ENCODE measurements around the gene AWAT1.
A peak's percentile ranks its signal among the peaks of the same experiment; 100 is the strongest.
"Not testable (repeated sequence)": the region's sequence is repeated elsewhere in the genome, so short reads cannot be mapped to it uniquely, and the experiment has no call there.

Gene AWAT1

GRCh38 chrX:70262952-70263567, 28.6 kb downstream of the AWAT1 start:
- DNase-seq, result peak; percentile 56

DNA sequence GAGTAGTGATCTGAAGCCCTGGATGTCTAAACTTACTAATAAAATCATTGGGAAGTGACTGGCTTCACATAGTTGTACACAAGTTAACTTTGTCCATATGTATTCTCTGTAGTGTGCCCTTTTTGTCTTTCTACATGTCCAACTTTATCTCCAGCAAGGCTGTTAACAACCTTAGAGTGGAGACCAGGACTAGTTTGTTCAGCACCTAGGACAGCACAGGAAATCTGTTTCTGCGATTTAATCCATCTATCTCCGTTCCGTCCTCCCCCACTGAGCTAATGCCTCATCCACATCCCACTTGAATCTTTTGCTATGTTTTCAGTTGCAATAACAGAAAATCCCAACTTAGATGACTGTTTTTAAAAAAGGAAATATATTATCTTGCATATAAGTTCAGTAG, 30.3 kb downstream of the AWAT1 start:
- no peak for DNase-seq

GRCh38 chrX:70268034-70268433, 33.6 kb downstream of the AWAT1 start, which contains the start of gene ARR3:
Gene ARR3 (plus strand): TSS chrX:70268334. CDS start chrX:70269386, 1,052 bp downstream.
- DNase-seq, result no peak

DNA sequence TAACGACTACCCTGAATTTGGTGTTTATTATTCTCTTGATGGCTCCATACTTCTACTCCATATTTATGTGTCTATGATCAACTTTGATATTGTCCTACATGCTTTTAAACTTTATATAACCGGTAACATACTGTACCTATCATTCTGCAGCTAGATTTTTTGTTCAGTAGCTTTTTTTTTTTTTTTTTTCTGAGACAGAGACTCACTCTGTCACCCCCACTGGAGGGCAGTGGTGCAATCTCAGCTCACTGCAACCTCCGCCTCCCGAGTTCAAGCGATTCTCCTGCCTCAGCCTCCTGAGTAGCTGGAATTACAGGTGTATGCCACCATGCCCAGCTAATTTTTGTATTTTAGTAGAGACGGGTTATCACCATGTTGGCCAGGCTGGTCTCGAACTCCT, 39.6 kb downstream of the AWAT1 start:
- not testable (repeated sequence) for DNase-seq

DNA sequence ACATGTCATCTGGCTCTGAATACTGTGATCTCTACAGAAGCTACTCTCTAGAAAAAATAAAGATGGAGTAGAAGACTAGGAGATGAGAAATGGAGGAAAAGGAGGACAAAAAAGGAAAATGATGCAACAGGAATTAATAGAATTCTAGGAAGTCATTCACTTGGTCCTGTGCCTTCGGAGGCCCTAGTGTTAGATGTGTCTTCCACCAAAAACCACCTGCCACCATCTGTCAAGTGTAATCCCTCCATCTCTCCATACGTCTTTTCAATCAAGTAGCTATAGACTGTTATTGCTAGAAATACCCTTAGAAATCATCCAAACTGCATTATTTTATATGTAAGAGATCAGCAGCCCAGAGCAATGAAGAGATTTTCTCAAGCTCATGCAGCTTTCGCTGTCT, 44.6 kb downstream of the AWAT1 start:
- DNase-seq, result no peak

DNA sequence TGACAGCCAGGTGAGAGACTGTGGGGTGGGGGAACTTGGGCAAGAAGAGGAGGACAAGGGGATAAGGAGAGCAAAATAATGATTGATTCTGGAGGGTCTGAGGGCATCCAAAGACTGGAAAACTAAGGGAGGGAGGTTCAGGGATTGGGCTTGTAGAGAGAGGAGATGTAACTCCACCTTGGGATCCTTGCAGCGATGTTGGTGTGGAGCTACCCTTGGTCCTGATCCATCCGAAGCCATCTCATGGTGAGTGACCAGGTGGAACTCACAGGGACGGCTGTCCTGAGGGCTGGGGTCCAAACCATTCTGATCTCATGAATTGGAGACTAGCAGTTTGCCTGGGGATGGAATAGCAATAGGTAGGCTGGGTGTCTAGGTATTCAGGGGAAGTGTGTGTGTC, 46.1 kb downstream of the AWAT1 start:
- DNase-seq, result no peak

- no peak for DNase-seq
Measured at GRCh38 chrX:70281951-70282350, 47.5 kb downstream of the AWAT1 start, which contains the start of gene RAB41. Gene RAB41 (plus strand): TSS chrX:70282172. CDS start chrX:70282218, 46 bp downstream.

GRCh38 chrX:70289168-70289792, 54.8 kb downstream of the AWAT1 start:
- no peak for DNase-seq

All from stimulated activated CD8-positive, alpha-beta memory T cell treated with anti-CD3 and anti-CD28 coated beads, Interleukin-4, amount 100 ng/mL, for 48 hours (primary cell).